Large intestine (tissue), 3 donors: Measurements from ENCODE around the gene GATAD2A. TPM values are rescaled to one million over a fixed set of nuclear protein-coding genes. Genes with fewer than 3 reads are reported as not detected.

Experiments used
- DNase-seq, 2 donors: peaks; one replicate each; pipeline versions ENCODE4 v3.0.0 to v3.0.0-alpha.2; 2013
- H3K27ac ChIP-seq: one replicate; pipeline ENCODE4 v1.5.1; 2013; ENCODE audit warnings: low read length
- H3K27me3 ChIP-seq: 2 replicates; pipeline ENCODE4 v1.6.1; 2013; ENCODE audit warnings: low read length; ENCODE audit not compliant: control insufficient read depth, insufficient read depth
- H3K36me3 ChIP-seq: 2 replicates; pipeline ENCODE4 v1.6.1; 2013; ENCODE audit warnings: low read length; ENCODE audit not compliant: control insufficient read depth, insufficient read depth
- H3K4me1 ChIP-seq: one replicate; pipeline ENCODE4 v1.6.1; 2013; ENCODE audit warnings: low read length; ENCODE audit not compliant: control insufficient read depth, insufficient read depth
- H3K4me3 ChIP-seq: one replicate; pipeline ENCODE4 v1.5.1; 2013; ENCODE audit warnings: low read length
- H3K9me3 ChIP-seq: one replicate; pipeline ENCODE4 v1.6.1; 2013; ENCODE audit warnings: mild to moderate bottlenecking, low read depth, low read length, moderate library complexity; ENCODE audit not compliant: control insufficient read depth
- WGBS: methylation state at CpG from one replicate; pipeline ENCODE4 v1.1.5; 2013; ENCODE audit warnings: low lambda C conversion rate; ENCODE audit not compliant: insufficient coverage; 5-methylcytosine and 5-hydroxymethylcytosine counted together
- polyA plus RNA-seq: library from polyadenylated mRNA; unstranded; fragments of 120-200 nt; gene quantifications from one replicate; pipeline ENCODE4 v1.2.1, GENCODE V29; 2013

GATAD2A gene
- polyA plus RNA-seq, 1 donor = 46.8 TPM

- peak within 1 kb of the TSS; percentile 87 for H3K4me3 ChIP-seq
- H3K27me3 ChIP-seq = peaks cover 6% of the 10 kb centered on the region
- no CpG with 5 or more reads among the region's 74 CpGs for WGBS
- H3K4me1 ChIP-seq = peaks cover 22% of the 10 kb centered on the region
- peaks cover 17% of the 10 kb centered on the region for H3K9me3 ChIP-seq
- peak in 1 of 2 donors; percentile 30 for DNase-seq
- H3K27ac ChIP-seq = peak within 1 kb of the TSS; percentile 17
- peaks cover 10% of the 10 kb centered on the region for H3K36me3 ChIP-seq
Measured at GRCh38 chr19:19514881-19515641, 109.6 kb downstream of the GATAD2A start, which contains the start of gene TSSK6. Gene TSSK6 (minus strand): TSS chr19:19515548. CDS start chr19:19515427, 121 bp downstream.

GRCh38 chr19:19515642-19516519 lies 110.4 kb downstream of the GATAD2A start, which contains the start of gene NDUFA13:
Gene NDUFA13 (plus strand): TSS chr19:19516225. CDS start chr19:19516239, 14 bp downstream.
- DNase-seq = peak; percentile 91 to 95
- Histone ChIP-seq H3K9me3 (peaks cover 17% of the 10 kb centered on the region), H3K36me3 (peaks cover 16% of the 10 kb centered on the region), H3K4me3 (peak within 1 kb of the TSS; percentile 87), H3K4me1 (peaks cover 22% of the 10 kb centered on the region), H3K27me3 (peaks cover 6% of the 10 kb centered on the region), H3K27ac (peak within 1 kb of the TSS; percentile 17)
- WGBS = 8% methylated on average over 4 of the region's 61 CpGs

GRCh38 chr19:19517235-19517619 lies 111.8 kb downstream of the GATAD2A start:
- H3K27ac ChIP-seq = no peak overlapping the region
- WGBS = 89% methylated on average over 3 of the region's 10 CpGs
- H3K9me3 ChIP-seq = peaks cover 17% of the 10 kb centered on the region
- no peak for DNase-seq
- H3K4me1 ChIP-seq = peaks cover 22% of the 10 kb centered on the region
- H3K4me3 ChIP-seq = peak overlapping the region; percentile 87
- H3K27me3 ChIP-seq = peaks cover 6% of the 10 kb centered on the region
- peaks cover 16% of the 10 kb centered on the region for H3K36me3 ChIP-seq

- Histone ChIP-seq H3K27ac (no peak overlapping the region), H3K36me3 (peaks cover 34% of the 10 kb centered on the region), H3K4me1 (peaks cover 7% of the 10 kb centered on the region), H3K4me3 (no peak overlapping the region), H3K27me3 (no peaks in the 10 kb centered on the region), H3K9me3 (no peaks in the 10 kb centered on the region)
- WGBS = 100% methylated on average over 5 of the region's 6 CpGs
- no peak for DNase-seq
Measured at GRCh38 chr19:19520989-19521388, 115.5 kb downstream of the GATAD2A start.

GRCh38 chr19:19523177-19523576 lies 117.7 kb downstream of the GATAD2A start:
- no peaks in the 10 kb centered on the region for H3K27me3 ChIP-seq
- no peaks in the 10 kb centered on the region for H3K4me1 ChIP-seq
- H3K36me3 ChIP-seq = peaks cover 55% of the 10 kb centered on the region
- H3K9me3 ChIP-seq = no peaks in the 10 kb centered on the region
- no peak overlapping the region for H3K27ac ChIP-seq
- no CpG with 5 or more reads among the region's 3 CpGs for WGBS
- DNase-seq = no peak
- no peak overlapping the region for H3K4me3 ChIP-seq

- Histone ChIP-seq H3K4me3 (no peak overlapping the region), H3K4me1 (no peaks in the 10 kb centered on the region), H3K27ac (no peak overlapping the region), H3K9me3 (no peaks in the 10 kb centered on the region), H3K36me3 (peaks cover 57% of the 10 kb centered on the region), H3K27me3 (no peaks in the 10 kb centered on the region)
- DNase-seq = no peak
- WGBS = no CpG with 5 or more reads among the region's 7 CpGs
Measured at GRCh38 chr19:19524053-19524452, 118.6 kb downstream of the GATAD2A start.

GRCh38 chr19:19525611-19526380 lies 120.3 kb downstream of the GATAD2A start:
- Histone ChIP-seq H3K27ac (no peak overlapping the region), H3K4me3 (no peak overlapping the region), H3K9me3 (no peaks in the 10 kb centered on the region), H3K4me1 (no peaks in the 10 kb centered on the region), H3K36me3 (peaks cover 49% of the 10 kb centered on the region), H3K27me3 (no peaks in the 10 kb centered on the region)
- no CpG with 5 or more reads among the region's 23 CpGs for WGBS
- no peak for DNase-seq

- Histone ChIP-seq H3K36me3 (peaks cover 52% of the 10 kb centered on the region), H3K27me3 (no peaks in the 10 kb centered on the region), H3K9me3 (no peaks in the 10 kb centered on the region), H3K27ac (no peak overlapping the region), H3K4me1 (no peaks in the 10 kb centered on the region), H3K4me3 (no peak overlapping the region)
- no CpG with 5 or more reads among the region's 28 CpGs for WGBS
- DNase-seq = no peak
Measured at GRCh38 chr19:19526581-19527370, 121.3 kb downstream of the GATAD2A start.

GRCh38 chr19:19527371-19527656 lies 121.8 kb downstream of the GATAD2A start:
- Histone ChIP-seq H3K27me3 (no peaks in the 10 kb centered on the region), H3K4me3 (no peak overlapping the region), H3K4me1 (no peaks in the 10 kb centered on the region), H3K27ac (no peak overlapping the region), H3K9me3 (no peaks in the 10 kb centered on the region), H3K36me3 (peaks cover 52% of the 10 kb centered on the region)
- no CpG with 5 or more reads among the region's 9 CpGs for WGBS
- no peak for DNase-seq
